ENCODE results near the gene EHD3. TPM values are rescaled to one million over a fixed set of nuclear protein-coding genes. Genes with fewer than 3 reads are reported as not detected.

Gene EHD3
- total and polyA plus RNA-seq, 2 of the 13 experiments (the other 11 are each of a cell fraction or from before 2014, with no cell fraction given): 0.20 to 0.69 TPM

- TF ChIP-seq ZNF350 (CRISPR knock-in tag; IDR thresholded peaks at IDR 0.05; ENCODE audit: borderline replicate concordance, low read depth) (0 out of 2 replicates have a peak, but pooled peaks have one; percentile 29), ZNF343 (CRISPR knock-in tag; IDR thresholded peaks at IDR 0.05) (no peak), BRF2 (CRISPR knock-in tag; IDR thresholded peaks at IDR 0.05) (no peak), YY1 (IDR thresholded peaks at IDR 0.05; ENCODE audit: insufficient read depth, insufficient replicate concordance, low read depth, low read length) (peak; percentile 98), ZNF703 (CRISPR knock-in tag; IDR thresholded peaks at IDR 0.05; ENCODE audit: borderline replicate concordance) (no peak), CREB3 (CRISPR knock-in tag; IDR thresholded peaks at IDR 0.05) (no peak), SATB2 (CRISPR knock-in tag; IDR thresholded peaks at IDR 0.05) (no peak), ZFX (CRISPR knock-in tag; IDR thresholded peaks at IDR 0.05; ENCODE audit: low read depth) (peak; percentile 25; the same call in 1 of the 2 replicates), ZNF512 (CRISPR knock-in tag; IDR thresholded peaks at IDR 0.05) (no peak), HNF4A (CRISPR knock-in tag; IDR thresholded peaks at IDR 0.05) (no peak), ZNF569 (CRISPR knock-in tag; IDR thresholded peaks at IDR 0.05; ENCODE audit: borderline replicate concordance) (no peak), NR2F1 (CRISPR knock-in tag; IDR thresholded peaks at IDR 0.05) (no peak), GABPB1 (CRISPR knock-in tag; IDR thresholded peaks at IDR 0.05) (peak; percentile 90)
- TF ChIP-seq, protein P1, sequence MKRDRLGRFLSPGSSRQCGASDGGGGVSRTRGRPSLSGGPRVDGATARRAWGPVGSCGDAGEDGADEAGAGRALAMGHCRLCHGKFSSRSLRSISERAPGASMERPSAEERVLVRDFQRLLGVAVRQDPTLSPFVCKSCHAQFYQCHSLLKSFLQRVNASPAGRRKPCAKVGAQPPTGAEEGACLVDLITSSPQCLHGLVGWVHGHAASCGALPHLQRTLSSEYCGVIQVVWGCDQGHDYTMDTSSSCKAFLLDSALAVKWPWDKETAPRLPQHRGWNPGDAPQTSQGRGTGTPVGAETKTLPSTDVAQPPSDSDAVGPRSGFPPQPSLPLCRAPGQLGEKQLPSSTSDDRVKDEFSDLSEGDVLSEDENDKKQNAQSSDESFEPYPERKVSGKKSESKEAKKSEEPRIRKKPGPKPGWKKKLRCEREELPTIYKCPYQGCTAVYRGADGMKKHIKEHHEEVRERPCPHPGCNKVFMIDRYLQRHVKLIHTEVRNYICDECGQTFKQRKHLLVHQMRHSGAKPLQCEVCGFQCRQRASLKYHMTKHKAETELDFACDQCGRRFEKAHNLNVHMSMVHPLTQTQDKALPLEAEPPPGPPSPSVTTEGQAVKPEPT (CRISPR knock-in tag; IDR thresholded peaks at IDR 0.05; ENCODE audit: low read depth): no peak
- TF ChIP-seq, protein P2, sequence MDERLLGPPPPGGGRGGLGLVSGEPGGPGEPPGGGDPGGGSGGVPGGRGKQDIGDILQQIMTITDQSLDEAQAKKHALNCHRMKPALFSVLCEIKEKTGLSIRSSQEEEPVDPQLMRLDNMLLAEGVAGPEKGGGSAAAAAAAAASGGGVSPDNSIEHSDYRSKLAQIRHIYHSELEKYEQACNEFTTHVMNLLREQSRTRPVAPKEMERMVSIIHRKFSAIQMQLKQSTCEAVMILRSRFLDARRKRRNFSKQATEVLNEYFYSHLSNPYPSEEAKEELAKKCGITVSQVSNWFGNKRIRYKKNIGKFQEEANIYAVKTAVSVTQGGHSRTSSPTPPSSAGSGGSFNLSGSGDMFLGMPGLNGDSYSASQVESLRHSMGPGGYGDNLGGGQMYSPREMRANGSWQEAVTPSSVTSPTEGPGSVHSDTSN (CRISPR knock-in tag; IDR thresholded peaks at IDR 0.05): no peak
- TF ChIP-seq, protein P3, sequence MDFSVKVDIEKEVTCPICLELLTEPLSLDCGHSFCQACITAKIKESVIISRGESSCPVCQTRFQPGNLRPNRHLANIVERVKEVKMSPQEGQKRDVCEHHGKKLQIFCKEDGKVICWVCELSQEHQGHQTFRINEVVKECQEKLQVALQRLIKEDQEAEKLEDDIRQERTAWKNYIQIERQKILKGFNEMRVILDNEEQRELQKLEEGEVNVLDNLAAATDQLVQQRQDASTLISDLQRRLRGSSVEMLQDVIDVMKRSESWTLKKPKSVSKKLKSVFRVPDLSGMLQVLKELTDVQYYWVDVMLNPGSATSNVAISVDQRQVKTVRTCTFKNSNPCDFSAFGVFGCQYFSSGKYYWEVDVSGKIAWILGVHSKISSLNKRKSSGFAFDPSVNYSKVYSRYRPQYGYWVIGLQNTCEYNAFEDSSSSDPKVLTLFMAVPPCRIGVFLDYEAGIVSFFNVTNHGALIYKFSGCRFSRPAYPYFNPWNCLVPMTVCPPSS (IDR thresholded peaks at IDR 0.05): no peak
These were observed at the start of gene EHD3 (continued) for GRCh38 chr2:31233741-31234682.

Data from HepG2 (cell line).